AML-193 (cell line): ENCODE data around the gene MDM4.
A peak's percentile ranks its signal among the peaks of the same experiment; 100 is the strongest.
"Not testable (repeated sequence)": the region's sequence is repeated elsewhere in the genome, so short reads cannot be mapped to it uniquely, and the experiment has no call there.

ENCODE experiments used
- DNase-seq, 2 experiments: peaks; one replicate each; lab custom pipeline; 2025; lab: John Stamatoyannopoulos, UW

MDM4 gene

GRCh38 chr1:204562075-204562990 is 46.1 kb downstream of the MDM4 start:
- DNase-seq = no peak

- no peak for DNase-seq
Measured at GRCh38 chr1:204563307-204563706, 47.1 kb downstream of the MDM4 start.

- DNase-seq = no peak
Measured at GRCh38 chr1:204563780-204564179, 47.6 kb downstream of the MDM4 start.

- DNase-seq = no peak
Measured at GRCh38 chr1:204564835-204565234, 48.6 kb downstream of the MDM4 start.

GRCh38 chr1:204565617-204566582 is 49.7 kb downstream of the MDM4 start:
- DNase-seq = peak; percentile 69 to 77

DNA sequence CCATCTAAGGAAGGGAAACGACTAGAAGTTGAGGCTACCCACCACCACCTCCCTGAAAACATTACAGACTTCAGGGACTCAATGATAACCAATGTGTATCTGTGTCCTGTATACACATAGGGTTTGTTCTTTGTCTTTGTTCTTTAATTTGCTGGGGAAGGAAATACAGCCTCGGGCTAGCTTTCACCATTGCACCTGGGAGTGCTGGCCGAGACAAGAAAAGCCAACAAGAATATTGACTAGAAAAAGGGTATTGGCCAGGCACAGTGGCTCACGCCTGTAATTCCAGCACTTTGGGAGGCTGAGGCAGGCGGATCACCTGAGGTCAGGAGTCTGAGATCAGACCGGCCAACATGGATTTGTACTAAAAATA is 50.4 kb downstream of the MDM4 start:
- DNase-seq = no peak

DNA sequence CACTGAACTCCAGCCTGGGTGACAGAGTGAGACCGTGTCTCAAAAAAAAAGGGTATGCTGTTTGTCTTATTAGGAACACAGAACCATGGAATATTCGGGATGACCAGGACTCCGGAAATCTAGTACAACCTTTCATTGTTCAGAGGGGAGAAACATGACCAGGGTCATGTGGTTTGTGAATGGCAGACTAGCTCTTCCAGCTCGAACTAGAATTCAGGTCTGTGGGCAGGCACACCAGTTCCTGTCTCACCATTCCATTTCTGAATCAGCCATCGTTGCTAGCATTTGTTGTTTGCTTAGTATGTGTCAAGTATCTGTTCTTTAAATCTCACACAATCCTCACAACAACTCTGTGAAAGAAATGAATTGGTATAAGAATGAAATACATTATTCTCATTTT is 50.9 kb downstream of the MDM4 start:
- no peak for DNase-seq

DNA sequence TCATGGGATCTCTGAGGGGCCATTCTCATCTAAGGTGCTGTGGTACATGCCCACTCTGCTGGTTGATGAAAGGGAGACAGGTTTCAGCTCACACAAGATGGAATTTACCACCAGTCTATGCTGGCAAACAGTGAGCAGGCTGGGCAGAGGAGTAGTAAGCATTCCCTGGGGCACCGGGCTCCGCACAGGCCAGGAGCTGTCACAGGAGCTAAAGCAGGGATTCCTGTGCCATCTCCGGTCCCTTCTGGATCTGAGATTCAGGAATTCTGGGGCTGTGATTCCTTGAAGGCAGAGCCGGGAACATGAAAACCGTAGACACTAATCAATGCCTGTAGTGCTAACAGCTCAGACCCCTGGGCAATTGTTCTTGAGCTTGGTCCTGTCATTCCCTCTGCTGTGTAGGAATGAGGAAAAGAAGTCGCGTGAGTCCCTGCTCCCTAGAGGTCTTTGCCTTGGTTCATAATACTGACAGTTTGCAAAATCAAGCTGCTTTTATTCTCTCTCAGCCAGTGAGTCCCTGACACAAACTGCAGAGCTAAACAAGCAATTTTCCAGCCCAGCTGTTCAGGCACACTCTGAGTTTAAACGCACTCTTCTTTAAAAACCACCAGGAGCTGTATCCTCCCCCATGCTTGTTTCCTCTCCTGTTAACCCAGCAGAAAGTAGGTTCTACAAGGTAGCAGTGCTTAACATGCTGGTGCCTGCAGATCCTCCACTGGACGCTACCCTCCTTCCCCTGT is 52.5 kb downstream of the MDM4 start:
- DNase-seq = no peak

GRCh38 chr1:204569478-204569877 is 53.3 kb downstream of the MDM4 start:
- no peak for DNase-seq

GRCh38 chr1:204570021-204570420 is 53.8 kb downstream of the MDM4 start:
- DNase-seq = not testable (repeated sequence)

DNA sequence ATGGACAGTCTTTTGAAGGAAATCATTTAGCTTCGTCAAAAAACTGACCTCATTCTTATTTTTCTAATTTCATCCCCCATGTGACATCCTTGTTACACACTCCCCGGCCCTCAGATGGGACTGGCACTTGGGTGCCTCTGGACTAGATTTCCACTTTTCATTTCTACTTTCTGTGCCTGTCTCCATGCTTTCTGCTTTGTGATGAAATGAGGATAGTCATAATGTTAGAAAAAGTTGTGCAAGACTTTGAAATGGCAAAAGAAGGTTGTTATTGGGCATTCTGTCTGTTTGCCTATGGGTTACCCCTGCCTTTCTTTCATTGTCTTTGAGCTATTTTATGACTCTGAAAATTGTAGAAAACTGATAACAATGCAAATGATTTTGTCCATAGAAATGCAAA is 54.9 kb downstream of the MDM4 start:
- no peak for DNase-seq

DNA sequence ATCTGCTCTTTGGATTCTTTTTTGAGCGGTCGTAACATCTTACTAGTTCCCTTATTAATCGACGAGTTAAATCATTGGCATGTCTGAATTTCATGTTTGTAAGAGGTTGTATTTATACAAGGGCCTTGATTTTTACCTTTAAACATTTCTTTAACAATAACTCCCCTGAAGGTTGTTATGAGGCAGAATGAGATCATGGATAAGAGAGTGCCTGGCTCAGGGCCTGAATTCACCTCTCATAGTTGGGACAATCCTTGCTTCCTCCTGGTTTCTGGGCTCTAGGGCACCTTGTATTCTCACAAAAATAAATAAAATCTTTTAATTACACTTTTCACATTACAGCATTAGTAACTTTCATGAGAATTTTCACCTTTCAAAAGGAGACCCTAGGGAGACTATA is 55.4 kb downstream of the MDM4 start:
- no peak for DNase-seq

GRCh38 chr1:204572923-204573922 is 57.0 kb downstream of the MDM4 start:
- DNase-seq = no peak

GRCh38 chr1:204574016-204574864 is 58.0 kb downstream of the MDM4 start:
- DNase-seq = no peak

- no peak for DNase-seq
Measured at GRCh38 chr1:204574865-204575163, 58.6 kb downstream of the MDM4 start.

GRCh38 chr1:204575221-204576190 is 59.3 kb downstream of the MDM4 start:
- no peak for DNase-seq

DNA sequence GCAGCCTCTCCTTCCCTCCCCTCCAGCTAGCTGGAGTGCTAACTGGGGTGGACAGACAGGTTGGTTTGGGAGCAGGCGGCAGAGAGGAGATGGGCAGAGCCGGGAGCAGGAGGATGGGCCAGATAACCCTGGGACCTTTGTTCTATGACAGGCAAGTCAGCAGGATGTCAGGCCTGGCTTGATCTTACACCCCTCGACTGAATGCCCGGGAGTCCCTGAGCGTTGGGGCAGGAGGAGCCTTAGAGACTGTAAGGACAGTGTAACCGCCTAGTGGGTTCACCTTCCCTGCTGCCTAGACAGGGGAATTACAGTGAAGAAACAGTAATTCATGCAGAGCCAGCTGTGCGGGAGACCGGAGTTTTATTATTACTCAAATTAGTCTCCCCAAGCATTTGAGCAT is 60.2 kb downstream of the MDM4 start:
- no peak for DNase-seq

GRCh38 chr1:204577794-204578478 is 61.7 kb downstream of the MDM4 start:
- DNase-seq = no peak
